ENCODE data around the gene ARMC7.
A peak's percentile ranks its signal among the peaks of the same experiment; 100 is the strongest.

ARMC7 gene

DNA sequence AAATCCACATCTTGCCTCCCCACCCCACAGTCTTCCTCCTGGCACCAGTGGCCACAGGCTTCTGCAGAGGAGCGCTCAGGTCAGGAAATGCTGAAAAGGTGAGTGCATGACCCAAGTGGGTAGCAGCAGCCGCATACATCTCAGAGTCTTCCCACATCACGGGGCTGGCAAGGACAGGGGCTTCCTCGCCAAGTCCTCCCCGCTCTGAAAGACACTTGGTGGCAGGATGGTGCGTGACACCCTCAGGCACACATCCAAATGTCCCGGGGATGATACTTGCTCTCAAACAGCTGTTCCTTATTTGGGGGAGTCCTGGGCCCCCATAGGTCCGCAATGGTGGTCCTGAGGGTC is 30.8 kb upstream of the ARMC7 start:
- TF ChIP-seq, protein P1, sequence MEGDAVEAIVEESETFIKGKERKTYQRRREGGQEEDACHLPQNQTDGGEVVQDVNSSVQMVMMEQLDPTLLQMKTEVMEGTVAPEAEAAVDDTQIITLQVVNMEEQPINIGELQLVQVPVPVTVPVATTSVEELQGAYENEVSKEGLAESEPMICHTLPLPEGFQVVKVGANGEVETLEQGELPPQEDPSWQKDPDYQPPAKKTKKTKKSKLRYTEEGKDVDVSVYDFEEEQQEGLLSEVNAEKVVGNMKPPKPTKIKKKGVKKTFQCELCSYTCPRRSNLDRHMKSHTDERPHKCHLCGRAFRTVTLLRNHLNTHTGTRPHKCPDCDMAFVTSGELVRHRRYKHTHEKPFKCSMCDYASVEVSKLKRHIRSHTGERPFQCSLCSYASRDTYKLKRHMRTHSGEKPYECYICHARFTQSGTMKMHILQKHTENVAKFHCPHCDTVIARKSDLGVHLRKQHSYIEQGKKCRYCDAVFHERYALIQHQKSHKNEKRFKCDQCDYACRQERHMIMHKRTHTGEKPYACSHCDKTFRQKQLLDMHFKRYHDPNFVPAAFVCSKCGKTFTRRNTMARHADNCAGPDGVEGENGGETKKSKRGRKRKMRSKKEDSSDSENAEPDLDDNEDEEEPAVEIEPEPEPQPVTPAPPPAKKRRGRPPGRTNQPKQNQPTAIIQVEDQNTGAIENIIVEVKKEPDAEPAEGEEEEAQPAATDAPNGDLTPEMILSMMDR (IDR thresholded peaks at IDR 0.05; ENCODE audit: borderline replicate concordance, insufficient read depth, low read depth, low read length): no peak
- H3K4me3 ChIP-seq (ENCODE audit: low read depth, low read length): no peak overlapping the region

DNA sequence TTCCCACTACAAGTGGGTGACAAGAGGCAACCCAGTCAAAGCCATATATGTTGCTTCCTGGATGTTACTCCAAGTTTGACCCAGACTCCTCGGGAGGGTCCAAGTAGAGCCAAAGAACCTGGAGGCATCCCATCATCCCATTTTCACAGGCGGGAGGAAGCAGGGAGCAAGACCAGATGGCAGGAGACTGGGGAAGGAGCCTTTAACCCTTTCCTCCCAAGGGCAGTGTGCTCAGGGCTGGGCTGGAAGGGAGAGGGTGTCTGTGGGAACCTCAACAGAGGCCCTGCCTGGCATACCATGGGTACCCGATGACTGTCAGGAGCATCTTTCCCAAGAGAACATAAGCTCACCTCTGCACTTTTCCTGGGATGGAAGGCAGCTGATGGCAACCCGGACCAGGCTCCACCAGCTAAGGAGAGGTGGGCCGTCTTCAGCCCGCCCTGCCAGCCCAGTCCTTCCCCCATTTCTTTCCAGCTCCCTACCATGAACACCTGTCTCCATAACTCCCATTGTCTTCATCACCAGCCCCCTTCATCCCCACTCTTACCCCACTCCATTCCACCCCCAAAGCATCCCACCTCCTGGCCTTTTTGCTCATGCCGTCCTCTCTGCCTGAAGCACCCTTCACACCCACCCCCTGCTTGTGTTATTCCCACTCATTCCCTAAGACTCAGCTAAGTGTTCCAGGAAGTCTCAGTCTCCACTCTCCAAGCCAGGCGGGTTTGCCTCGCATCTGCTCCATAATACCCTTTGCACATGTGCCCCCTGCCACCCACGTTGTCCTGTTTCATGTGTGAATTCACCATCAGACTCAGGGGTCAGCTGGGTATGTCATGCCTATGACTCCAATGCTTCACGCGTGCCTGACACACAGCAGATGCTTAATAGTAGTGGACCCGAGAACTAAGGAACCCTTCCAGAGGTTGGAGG is 27.9 kb upstream of the ARMC7 start:
- TF ChIP-seq, protein P1 (IDR thresholded peaks at IDR 0.05; ENCODE audit: borderline replicate concordance, insufficient read depth, low read depth, low read length): no peak
- H3K4me3 ChIP-seq (ENCODE audit: low read depth, low read length): no peak overlapping the region

DNA sequence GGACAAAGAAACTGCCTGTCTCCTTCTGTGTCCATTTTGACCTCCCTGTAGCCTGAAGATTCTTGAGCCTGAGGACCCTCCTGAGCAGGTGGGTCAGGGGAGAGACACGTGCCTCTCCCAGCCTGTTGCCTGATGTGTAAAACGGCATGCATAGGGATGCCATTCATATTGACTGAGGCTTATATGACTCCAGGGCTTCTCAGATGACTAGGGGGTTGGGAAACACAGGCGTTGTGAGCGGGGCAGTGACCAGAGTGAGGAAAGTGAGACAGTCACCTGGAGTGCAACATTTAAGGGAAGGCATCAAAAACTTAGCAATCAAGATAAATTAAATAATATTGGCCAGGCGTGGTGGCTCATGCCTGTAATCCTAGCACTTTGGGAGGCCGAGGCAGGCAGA is 27.1 kb upstream of the ARMC7 start:
- TF ChIP-seq, protein P1 (IDR thresholded peaks at IDR 0.05; ENCODE audit: borderline replicate concordance, insufficient read depth, low read depth, low read length): no peak
- H3K4me3 ChIP-seq (ENCODE audit: low read depth, low read length): no peak overlapping the region

DNA sequence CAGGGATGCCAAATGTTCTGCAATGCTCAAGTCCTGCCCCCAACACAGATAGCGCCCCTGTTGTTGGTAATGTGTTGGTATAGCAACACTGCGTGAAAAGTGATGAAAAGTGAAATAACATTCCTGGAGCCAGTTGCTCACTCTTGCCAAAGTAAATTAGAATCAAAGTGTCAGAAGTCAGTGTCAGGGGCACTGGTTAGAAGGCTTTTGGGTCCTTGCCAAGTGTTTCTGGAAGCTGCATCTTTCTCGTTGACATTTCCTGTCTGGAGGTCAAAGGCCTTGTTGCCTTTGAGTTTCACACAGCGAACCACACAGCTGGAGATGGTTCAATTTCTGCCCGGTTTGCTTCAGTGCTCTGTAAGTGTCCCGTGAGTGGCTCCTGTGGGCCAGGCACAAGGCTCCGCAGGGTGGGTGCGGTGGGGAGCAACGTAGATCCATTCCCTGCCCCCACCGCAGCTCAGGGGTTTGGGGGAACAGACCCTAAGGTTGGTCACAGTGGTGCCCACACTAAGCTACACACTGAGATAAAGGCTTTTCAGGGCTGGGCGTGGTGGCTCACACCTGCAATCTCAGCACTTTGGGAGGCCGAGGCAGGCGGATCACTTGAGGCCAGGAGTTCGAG is 25.6 kb upstream of the ARMC7 start:
- H3K4me3 ChIP-seq (ENCODE audit: low read depth, low read length): no peak overlapping the region
- TF ChIP-seq, protein P1 (IDR thresholded peaks at IDR 0.05; ENCODE audit: borderline replicate concordance, insufficient read depth, low read depth, low read length): no peak

DNA sequence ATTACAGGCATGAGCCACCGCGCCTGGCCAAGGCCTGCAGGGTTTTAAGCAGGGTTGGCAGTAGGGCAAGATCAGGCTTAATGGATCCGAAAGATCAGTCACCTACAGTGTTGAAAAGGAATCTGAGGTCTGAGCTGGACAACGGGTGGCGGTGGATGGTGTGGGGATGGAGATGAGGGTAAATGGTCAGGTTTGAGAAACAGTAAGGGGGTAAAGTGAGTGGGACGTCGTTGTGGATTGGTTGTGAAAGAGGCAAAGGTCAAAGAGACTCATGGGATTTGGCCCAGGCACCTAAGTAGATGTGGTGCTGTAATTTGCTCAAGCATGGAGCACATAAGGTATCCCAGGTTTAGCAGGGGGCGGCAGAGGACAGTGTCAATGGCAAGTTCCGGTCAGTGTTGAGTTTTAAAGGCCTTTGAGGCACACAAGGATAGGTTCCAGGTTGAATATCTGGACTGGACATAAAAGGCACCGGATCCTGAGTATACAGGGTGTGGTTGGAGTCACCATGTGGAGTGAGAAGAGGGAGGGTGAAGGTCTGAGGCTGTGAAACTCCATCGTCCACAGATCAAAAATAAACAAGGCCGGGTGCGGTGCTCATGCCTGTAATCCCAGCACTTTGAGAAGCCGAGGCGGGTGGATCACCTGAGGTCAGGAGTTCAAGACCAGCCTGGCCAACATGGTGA is 23.1 kb upstream of the ARMC7 start:
- H3K4me3 ChIP-seq (ENCODE audit: low read depth, low read length): no peak overlapping the region
- TF ChIP-seq, protein P1 (IDR thresholded peaks at IDR 0.05; ENCODE audit: borderline replicate concordance, insufficient read depth, low read depth, low read length): no peak

DNA sequence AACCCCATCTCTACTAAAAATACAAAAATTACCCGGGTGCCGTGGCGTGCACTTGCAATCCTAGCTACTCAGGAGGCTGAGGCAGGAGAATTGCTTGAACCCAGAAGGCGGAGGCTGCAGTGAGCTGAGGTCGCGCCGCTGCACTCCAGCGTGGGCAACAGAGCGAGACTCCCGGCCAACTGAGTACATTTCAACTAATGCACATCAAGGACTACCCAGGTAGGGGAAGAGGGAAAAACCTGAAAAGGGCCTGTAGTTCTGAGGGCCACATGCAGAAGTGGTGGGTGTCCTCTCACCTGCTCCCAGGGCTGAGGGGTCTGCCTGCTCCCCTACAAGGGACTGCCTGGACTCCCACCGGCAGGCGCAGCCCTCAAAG is 22.6 kb upstream of the ARMC7 start:
- peak overlapping the region; percentile 45 for H3K4me3 ChIP-seq (ENCODE audit: low read depth, low read length)
- TF ChIP-seq, protein P1 (IDR thresholded peaks at IDR 0.05; ENCODE audit: borderline replicate concordance, insufficient read depth, low read depth, low read length): no peak

All from GM12875 (cell line).